Transverse colon (tissue), 4 donors: ENCODE data around the gene FAM168B. TPM values are rescaled to one million over a fixed set of nuclear protein-coding genes. Genes with fewer than 3 reads are reported as not detected.

Source experiments
- DNase-seq: peaks from one replicate; pipeline ENCODE4 v3.0.0-alpha.2; 2019
- H3K27ac ChIP-seq, 4 donors: fragments of 200-600 bp; sonication (generic); 2 replicates each; pipeline ENCODE4 v1.5.1; 2016 to 2018; ENCODE audit warnings: inconsistent platforms in 4 of 4
- H3K27me3 ChIP-seq: fragments of 200-600 bp; sonication (generic); 2 replicates; pipeline ENCODE4 v1.5.1; 2017; ENCODE audit warnings: inconsistent platforms
- H3K36me3 ChIP-seq, 4 donors: fragments of 200-600 bp; sonication (generic); 2 replicates each; pipeline ENCODE4 v1.5.1; 2017 to 2019; ENCODE audit warnings: inconsistent platforms in 4 of 4
- H3K4me1 ChIP-seq, 4 donors: fragments of 200-600 bp; sonication (generic); 2 replicates each; pipeline ENCODE4 v1.5.1; 2017 to 2020; ENCODE audit warnings: inconsistent platforms in 4 of 4
- H3K4me3 ChIP-seq, 4 donors: fragments of 200-600 bp; sonication (generic); 1 replicate in 1 of 4; 2 replicates in 3 of 4; pipeline versions ENCODE4 v1.5.1 to v1.6.1; 2017 to 2019; ENCODE audit warnings: inconsistent platforms in 4 of 4
- H3K9me3 ChIP-seq, 2 donors: fragments of 200-600 bp; sonication (generic); 2 replicates each; pipeline ENCODE4 v1.5.1; 2017 to 2019; ENCODE audit warnings: inconsistent platforms in 2 of 2
- EP300 ChIP-seq: sonication (generic); formaldehyde crosslinking; IDR thresholded peaks from one replicate; pipeline ENCODE4 v1.6.1; 2017; ENCODE audit warnings: antibody characterized with exemption, low read depth
- POLR2A ChIP-seq: fragments of 450-650 bp; IDR thresholded peaks from one replicate; pipeline ENCODE4 v1.6.1; 2016; ENCODE audit warnings: antibody characterized with exemption, mild to moderate bottlenecking, moderate library complexity
- POLR2AphosphoS5 ChIP-seq, 3 donors: sonication (generic); formaldehyde crosslinking; IDR thresholded peaks; one replicate each; pipeline ENCODE4 v1.6.1; 2016; ENCODE audit warnings: antibody characterized with exemption in 3 of 3
- WGBS, 2 donors: methylation state at CpG; one replicate each; pipeline ENCODE4 v1.1.5; 2018; ENCODE audit warnings: low coverage in 1 of 2; 5-methylcytosine and 5-hydroxymethylcytosine counted together
- in situ Hi-C, 4 donors: fragments of 200-750 bp; cut with MboI; loops; one replicate each; pipeline versions ENCODE4 v1.15.0 to v1.15.1; 2017; ENCODE audit warnings: low sequenced_read_pairs in 3 of 4, low pct_ligation_motif_present in 1 of 4, low pct_unique_long_range_greater_than_20kb in 1 of 4
- intact Hi-C: fragments of 100-400 bp; cut with DNase I; formaldehyde crosslinking; loops from one replicate; pipeline ENCODE4 v1.15.1; 2023; ENCODE audit warnings: low total_unique reads
- total RNA-seq, 4 donors: library from RNA; depleted of rRNA; stranded (reverse); fragments of >200 nt; gene quantifications; one replicate each; pipeline ENCODE4 v1.1.0, GENCODE V29; 2016
- TF ChIP-seq, protein P1 (sequence below), 5 experiments: fragments of 200-600 bp in 3 of 5; fragments of 450-650 bp in 2 of 5; sonication (generic) in 3 of 5; IDR thresholded peaks; 1 replicate in 2 of 5; 2 replicates in 3 of 5; pipeline ENCODE4 v1.5.1; 2016 to 2017; ENCODE audit warnings: antibody characterized with exemption in 5 of 5, inconsistent platforms in 3 of 5, mild to moderate bottlenecking in 2 of 5, moderate library complexity in 1 of 5

The FAM168B gene
- total RNA-seq, 4 donors from 2014 or later, result 31.6 to 124 (median 110) TPM

DNA sequence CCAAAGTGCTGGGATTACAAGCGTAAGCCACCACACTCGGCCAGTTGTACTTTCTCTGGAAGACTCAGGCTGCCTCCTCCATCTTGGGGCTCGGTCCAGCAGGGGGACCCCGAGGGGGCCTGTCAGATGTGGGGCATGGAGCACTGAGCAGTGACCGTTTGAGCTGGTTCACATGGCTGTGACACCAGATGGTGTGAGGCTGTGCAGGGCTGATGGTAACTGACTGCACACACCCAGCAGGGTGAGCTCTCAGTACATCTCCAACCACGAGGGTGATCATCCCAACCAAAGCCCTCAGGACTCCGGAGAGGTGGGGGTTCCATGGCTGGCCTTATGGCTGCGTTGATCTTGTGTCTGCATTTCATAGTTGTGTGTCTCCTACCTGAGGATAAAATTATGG, 63.4 kb downstream of the FAM168B start:
- Histone ChIP-seq H3K4me3 (no peak overlapping the region), H3K9me3 (no peaks in the 10 kb centered on the region), H3K27me3 (peaks cover 8% of the 10 kb centered on the region), H3K27ac (no peak overlapping the region), H3K36me3 (no peaks in the 10 kb centered on the region), H3K4me1 (peaks cover 0 to 6% (median 0%) of the 10 kb centered on the region in 4 donors)
- TF ChIP-seq POLR2A (no peak), POLR2AphosphoS5 (IDR thresholded peaks at IDR 0.05) (no peak), EP300 (no peak)
- TF ChIP-seq, protein P1, sequence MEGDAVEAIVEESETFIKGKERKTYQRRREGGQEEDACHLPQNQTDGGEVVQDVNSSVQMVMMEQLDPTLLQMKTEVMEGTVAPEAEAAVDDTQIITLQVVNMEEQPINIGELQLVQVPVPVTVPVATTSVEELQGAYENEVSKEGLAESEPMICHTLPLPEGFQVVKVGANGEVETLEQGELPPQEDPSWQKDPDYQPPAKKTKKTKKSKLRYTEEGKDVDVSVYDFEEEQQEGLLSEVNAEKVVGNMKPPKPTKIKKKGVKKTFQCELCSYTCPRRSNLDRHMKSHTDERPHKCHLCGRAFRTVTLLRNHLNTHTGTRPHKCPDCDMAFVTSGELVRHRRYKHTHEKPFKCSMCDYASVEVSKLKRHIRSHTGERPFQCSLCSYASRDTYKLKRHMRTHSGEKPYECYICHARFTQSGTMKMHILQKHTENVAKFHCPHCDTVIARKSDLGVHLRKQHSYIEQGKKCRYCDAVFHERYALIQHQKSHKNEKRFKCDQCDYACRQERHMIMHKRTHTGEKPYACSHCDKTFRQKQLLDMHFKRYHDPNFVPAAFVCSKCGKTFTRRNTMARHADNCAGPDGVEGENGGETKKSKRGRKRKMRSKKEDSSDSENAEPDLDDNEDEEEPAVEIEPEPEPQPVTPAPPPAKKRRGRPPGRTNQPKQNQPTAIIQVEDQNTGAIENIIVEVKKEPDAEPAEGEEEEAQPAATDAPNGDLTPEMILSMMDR (IDR thresholded peaks at IDR 0.05), result no peak
- in situ Hi-C loops (no loop called here), intact Hi-C loops (no loop called here)
- WGBS, 2 donors, result 70% methylated on average over 6 of the region's 8 CpGs; no CpG with 5 or more reads in 1 of the 2 donors
- DNase-seq, result no peak

DNA sequence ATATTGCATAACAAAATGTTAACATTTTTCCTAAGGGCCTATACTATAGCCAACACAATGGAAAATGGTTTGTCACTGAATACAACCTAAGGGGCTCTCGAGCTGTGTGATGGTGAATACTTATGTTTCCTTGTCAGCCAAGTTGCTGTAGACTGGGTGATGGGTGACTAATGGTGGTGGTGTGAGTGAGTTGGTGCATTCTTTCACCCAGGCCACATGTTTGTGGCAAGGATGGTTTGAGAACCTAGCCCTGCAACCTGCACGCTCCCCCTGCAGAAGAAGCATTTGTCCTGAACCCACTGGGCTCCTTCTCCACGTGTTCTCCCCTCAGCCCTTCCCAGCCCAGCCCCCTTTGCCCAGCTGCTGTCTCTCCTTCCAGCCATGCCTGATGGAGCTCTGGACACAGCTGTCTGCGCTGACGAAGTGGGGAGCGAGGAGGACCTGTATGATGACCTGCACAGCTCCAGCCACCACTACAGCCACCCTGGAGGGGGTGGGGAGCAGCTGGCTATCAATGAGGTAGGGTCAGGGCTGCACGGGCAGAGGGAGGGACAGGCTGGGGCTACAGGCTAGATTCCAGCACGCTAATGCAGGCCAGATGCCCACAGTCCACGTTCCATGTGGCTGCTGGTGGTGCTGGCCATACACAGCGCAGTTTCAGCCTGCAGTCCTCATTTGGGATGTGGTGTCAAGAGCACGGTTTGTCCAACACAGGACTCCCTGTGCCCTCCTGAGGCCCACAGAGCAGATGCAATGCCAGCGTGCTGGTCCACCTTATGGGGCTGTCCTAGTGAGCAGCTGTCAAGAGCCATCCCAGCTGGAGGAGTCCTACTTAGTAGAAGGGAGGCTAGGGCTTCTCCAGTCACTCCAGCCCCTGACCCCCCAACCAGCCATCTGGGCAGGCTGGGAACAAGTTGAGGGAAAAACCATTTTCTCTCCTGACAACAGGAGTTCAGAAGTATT, 65.4 kb downstream of the FAM168B start:
- Histone ChIP-seq H3K4me1 (no peaks in the 10 kb centered on the region), H3K4me3 (no peak overlapping the region), H3K27me3 (no peaks in the 10 kb centered on the region), H3K9me3 (no peaks in the 10 kb centered on the region), H3K36me3 (no peaks in the 10 kb centered on the region), H3K27ac (no peak overlapping the region)
- in situ Hi-C loops (no loop called here), intact Hi-C loops (no loop called here)
- no peak for DNase-seq
- TF ChIP-seq POLR2A, result no peak
- TF ChIP-seq, protein P1 (IDR thresholded peaks at IDR 0.05), result no peak
- no peak for TF ChIP-seq POLR2AphosphoS5 (IDR thresholded peaks at IDR 0.05)
- TF ChIP-seq EP300, result no peak
- WGBS, 2 donors, result 83% methylated on average over 2 to 11 of the region's 12 CpGs

DNA sequence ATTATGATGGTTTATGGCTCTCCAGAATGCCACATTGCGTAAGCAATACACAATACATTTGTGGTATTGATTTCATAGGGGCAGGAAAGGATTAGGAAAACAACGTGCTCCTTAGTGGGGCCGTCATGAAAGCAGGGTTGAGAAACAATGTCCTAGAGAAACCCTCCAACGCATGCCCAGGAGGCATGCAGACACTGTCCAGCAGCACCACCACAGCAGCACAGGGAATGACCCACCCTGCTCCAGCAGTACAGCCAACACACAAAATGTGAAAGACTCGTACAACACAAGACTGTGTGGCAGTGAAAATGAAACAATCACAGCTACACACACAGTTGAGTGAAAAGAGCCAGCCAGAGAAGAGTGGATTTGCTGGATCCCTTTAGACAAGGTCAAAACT, 66.3 kb downstream of the FAM168B start:
- no peaks in the 10 kb centered on the region for H3K4me1 ChIP-seq
- no peak overlapping the region for H3K27ac ChIP-seq
- H3K9me3 ChIP-seq, result no peaks in the 10 kb centered on the region
- H3K36me3 ChIP-seq, result no peaks in the 10 kb centered on the region
- TF ChIP-seq POLR2A (no peak), EP300 (no peak), POLR2AphosphoS5 (IDR thresholded peaks at IDR 0.05) (no peak)
- TF ChIP-seq, protein P1 (IDR thresholded peaks at IDR 0.05), result no peak
- DNase-seq, result no peak
- H3K27me3 ChIP-seq, result peaks cover 4% of the 10 kb centered on the region
- intact Hi-C loops, result no loop called here
- no peak overlapping the region for H3K4me3 ChIP-seq
- in situ Hi-C loops, result no loop called here
- 66% methylated on average over 5 of the region's 5 CpGs; no CpG with 5 or more reads in 1 of the 2 donors for WGBS, 2 donors

DNA sequence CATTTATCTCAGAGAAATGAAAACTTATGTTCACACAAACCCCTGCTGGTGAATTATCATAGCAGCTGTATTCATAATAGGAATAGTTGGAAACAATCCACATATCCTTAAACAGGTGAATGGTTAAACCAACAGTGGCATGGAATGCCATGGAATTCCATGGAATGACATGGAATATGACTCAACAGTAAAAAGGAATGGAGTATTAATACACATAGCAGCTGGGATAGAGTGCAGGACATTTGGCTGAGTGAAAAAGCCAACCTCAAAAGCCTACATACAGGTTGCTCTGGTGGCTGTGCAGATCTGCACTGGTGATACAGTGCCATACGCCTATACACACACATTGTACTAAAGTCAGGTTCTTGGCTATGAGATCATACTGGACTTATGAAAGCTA, 69.5 kb downstream of the FAM168B start:
- Histone ChIP-seq H3K4me1 (no peaks in the 10 kb centered on the region), H3K4me3 (no peak overlapping the region), H3K27ac (no peak overlapping the region), H3K9me3 (no peaks in the 10 kb centered on the region), H3K36me3 (no peaks in the 10 kb centered on the region), H3K27me3 (peaks cover 5% of the 10 kb centered on the region)
- in situ Hi-C loops, result no loop called here
- WGBS, 2 donors, result 88% methylated on average over 1 of the region's 1 CpG; no CpG with 5 or more reads in 1 of the 2 donors
- intact Hi-C loops, result no loop called here
- TF ChIP-seq POLR2A, result no peak
- TF ChIP-seq POLR2AphosphoS5 (IDR thresholded peaks at IDR 0.05), result no peak
- TF ChIP-seq, protein P1 (IDR thresholded peaks at IDR 0.05), result no peak
- no peak for TF ChIP-seq EP300
- DNase-seq, result no peak
